Measurements from ENCODE around the gene ZNF324.
"Not testable (repeated sequence)": the region's sequence is repeated elsewhere in the genome, so short reads cannot be mapped to it uniquely, and the experiment has no call there.

ZNF324 gene

DNA sequence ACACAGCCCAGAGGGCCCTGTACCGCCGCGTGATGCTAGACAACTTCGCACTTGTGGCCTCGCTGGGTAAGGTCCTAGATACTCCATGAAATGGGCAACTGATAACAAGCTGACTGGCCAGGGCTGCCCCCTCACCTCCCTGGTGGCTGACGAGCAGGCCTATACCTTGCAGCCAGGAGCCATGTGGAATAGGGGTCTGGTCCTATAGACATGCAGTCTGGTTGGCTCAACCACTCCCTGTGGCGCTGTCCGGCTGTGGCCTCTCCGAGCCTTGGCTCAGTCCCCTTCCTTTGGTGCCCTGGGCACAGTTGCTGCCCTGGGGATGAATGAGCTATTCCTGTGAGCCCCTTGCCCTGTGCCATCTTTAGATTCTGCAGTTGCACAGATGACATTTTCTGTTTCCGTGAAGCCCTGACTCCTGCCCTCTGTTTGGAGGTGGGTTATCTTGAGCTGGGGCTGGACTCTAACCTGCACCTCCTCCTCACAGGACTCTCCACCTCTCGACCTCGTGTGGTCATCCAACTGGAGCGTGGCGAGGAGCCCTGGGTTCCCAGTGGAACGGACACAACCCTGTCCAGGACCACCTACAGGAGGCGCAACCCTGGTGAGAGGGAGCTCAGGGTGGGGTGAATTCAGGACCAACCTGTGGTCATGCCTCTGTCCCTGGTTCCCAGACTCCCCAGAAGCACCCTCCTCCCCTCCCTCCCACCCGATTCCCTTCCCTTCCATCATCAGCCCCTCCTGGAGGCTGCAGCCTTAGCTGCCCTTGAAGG is 2.5 kb downstream of the ZNF324 start:
- H3K4me3 ChIP-seq (ENCODE audit: low read length), result no peak overlapping the region
- DNase-seq (ENCODE audit: low read depth, low spot score), result no peak

DNA sequence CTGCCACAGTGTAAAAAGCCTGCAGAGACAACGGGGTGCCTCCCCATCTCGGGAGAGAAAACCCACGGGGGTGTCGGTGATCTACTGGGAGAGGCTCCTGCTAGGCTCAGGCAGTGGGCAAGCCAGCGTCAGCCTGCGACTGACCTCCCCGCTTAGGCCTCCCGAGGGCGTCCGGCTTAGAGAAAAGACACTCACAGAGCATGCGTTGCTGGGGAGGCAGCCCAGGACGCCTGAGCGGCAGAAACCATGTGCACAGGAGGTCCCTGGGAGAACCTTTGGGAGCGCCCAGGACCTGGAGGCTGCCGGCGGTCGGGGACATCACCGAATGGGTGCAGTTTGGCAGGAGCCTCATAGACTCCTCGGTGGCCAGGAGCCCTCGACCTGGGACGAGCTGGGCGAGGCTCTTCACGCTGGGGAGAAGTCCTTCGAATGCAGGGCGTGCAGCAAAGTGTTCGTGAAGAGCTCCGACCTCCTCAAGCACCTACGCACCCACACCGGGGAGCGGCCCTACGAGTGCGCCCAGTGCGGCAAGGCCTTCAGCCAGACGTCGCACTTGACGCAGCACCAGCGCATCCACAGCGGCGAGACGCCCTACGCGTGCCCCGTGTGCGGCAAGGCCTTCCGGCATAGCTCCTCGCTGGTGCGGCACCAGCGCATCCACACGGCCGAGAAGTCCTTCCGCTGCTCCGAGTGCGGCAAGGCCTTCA is 4.1 kb downstream of the ZNF324 start:
- not testable (repeated sequence) for H3K4me3 ChIP-seq (ENCODE audit: low read length); DNase-seq (ENCODE audit: low read depth, low spot score)

DNA sequence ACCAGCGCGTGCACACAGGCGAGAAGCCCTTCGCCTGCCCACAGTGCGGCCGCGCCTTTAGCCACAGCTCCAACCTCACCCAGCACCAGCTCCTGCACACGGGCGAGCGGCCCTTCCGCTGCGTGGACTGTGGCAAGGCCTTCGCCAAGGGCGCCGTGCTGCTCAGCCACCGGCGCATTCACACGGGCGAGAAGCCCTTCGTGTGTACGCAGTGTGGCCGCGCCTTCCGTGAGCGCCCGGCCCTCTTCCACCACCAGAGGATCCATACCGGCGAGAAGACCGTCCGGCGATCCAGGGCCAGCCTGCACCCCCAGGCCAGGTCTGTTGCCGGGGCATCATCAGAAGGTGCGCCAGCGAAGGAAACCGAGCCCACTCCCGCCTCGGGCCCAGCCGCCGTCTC is 4.9 kb downstream of the ZNF324 start:
- DNase-seq (ENCODE audit: low read depth, low spot score), result no peak
- H3K4me3 ChIP-seq (ENCODE audit: low read length), result no peak overlapping the region

DNA sequence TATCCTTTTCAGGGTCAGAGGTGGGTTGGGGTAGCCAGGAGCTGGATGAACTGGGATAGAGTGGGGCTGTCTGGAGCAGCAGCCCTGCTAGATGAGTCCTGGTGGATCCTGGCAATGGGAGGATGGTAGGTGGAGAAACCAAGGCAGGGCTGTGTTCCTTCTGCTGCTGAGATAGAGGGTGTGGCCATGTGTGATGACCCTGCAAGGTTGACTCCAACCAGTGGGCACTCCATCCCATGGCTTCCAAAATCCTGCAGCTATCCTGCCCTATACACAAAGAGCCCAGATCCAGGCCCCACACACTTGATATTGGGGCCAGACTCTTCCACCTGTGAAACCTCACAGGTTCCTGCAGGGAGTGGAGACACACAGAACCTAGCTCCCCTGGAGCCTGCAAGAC is 6.9 kb downstream of the ZNF324 start:
- H3K4me3 ChIP-seq (ENCODE audit: low read length), result no peak overlapping the region

DNA sequence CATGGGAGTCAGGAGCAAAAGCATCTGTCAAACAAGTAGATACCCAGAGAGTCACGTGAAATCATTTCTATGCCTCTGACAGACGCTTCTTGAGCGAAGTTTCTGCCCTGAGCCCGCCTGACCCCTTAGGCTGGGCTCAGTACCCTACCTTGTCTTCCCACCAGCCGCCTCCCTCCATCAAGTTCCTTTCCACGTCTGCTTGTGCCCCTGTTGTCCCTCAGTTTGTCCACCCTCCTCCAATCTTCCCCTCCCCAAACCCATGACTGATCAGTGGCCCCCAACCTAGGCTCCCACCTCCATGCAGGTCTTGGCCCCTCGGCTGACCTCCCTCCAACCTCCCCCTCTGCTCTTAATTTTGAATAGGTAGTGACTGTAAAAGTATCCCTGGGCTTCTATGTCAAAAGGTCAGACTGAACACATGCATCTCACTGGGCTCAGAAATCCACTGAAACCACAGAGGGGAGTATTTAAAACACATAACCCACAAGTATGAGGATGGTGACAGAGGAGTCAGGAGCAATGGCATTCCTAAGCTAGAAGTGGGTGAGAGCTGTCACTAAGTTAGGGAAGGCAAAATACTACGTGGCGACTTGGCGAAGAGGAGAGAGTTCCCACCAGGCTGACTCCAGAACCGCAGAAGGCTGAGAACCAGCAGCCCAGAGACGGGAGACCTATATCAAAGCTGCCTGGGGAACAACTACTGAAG is 7.6 kb downstream of the ZNF324 start:
- DNase-seq (ENCODE audit: low read depth, low spot score), result no peak
- peak overlapping the region; percentile 83 for H3K4me3 ChIP-seq (ENCODE audit: low read length)

More for the DNA sequence above, 6.9 kb downstream of the ZNF324 start:
- DNase-seq (ENCODE audit: low read depth, low spot score), result no peak

DNA sequence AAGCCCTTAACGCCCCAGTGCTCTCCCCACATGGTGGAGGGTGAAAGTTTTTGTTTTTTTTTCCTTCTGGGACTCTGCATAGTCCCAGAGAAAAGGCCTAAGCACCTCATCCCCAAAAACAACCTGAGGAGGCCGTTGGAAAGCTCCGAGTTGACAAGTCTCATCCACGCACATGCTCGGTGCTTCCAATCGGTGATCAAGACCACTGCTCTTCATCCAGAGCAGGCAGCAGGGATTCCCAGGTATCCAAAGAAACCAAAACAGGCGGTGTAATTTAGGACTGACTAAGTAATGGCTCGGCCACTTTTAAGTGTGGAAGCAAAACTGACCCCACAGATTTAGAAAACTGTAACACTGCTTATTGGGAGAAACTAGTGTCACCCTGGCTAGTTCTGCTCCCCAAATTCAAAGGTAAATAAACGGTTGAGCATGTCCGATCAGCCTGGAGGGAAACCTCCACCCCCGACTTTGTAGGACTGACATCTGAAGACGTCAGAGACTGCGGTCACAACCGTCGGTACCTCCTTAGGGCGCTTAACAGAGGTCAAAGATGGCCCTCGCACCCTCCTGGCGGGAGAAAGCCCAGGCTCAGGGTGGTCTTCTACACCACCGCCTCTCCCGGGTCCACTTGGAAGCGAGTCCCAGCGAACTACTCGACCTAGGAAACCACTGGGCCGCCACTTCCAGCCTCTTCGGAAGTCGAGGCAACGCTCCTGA is 8.3 kb downstream of the ZNF324 start:
- peak overlapping the region; percentile 83 for H3K4me3 ChIP-seq (ENCODE audit: low read length)
- DNase-seq (ENCODE audit: low read depth, low spot score), result no peak

DNA sequence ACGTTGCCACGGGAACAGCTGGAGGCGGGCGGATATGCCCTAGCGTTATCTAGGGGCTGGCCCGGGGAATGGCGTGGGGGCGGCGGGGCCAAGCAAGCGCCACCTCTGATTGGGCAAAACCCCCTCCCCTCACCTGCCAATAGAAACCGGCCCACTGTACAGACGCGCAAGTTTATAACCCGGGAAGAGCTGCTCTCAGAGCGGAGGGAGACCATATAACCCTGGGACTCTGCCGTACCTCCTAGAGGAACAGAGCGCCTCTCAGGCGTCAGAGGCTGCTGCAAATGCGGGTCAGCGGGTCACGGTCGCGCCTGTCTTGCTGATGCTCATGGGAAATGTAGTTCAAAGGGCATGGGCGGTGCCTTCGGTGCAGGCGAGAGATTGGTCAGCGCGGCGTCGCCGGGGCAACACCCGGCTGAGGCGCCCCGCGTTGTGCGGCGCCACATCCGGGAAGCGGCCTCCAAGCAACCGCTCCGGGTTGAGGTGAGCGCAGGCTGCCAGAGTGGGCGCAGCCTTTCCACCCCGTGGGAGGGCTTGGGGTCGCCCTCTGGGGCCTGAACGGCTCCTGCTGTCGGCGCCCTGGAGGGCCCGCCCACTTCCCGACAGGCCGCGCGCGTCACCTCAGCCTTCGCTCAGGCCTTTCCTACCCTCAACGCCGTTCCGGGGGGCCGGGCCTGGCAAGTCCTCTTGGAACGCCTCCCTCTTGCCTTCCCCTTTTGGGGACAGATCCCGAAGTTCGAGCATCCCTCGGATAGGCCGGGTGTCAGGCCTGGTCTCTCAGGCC is 9.0 kb downstream of the ZNF324 start, which contains the start of gene ZNF446:
ZNF446 (plus strand) TSS at position 639 of the 784 bp plus-strand sequence. CDS start 867 bp downstream, outside the sequence.
- H3K4me3 ChIP-seq (ENCODE audit: low read length), result peak within 1 kb of the TSS; percentile 83
- peak; percentile 99 for DNase-seq (ENCODE audit: low read depth, low spot score)

DNA sequence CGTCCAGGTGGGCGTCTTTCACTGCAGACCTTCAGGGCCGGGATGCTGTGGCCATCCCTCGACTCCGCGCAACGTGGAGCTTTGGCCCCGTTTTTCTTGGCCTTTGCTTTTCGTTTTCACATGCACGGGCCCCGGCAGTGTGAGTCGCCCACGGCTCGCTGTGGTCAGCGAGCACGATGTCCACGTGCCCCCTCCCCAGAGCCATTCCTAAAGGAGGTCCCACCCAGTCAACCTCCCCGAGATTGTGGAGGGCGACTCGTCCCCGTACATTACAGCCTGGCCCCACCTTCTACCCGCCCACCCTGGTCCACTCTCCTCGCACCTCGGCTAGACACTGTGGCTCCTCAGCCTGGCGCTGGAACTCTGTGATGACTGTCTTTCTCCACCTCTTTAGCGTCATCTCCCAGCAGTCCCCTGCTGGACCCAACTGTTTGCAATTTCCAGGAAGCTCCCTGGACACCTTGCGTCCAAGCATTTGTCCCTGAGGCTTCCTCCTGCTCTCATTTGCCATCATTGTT is 9.7 kb downstream of the ZNF324 start:
- peak overlapping the region; percentile 83 for H3K4me3 ChIP-seq (ENCODE audit: low read length)
- DNase-seq (ENCODE audit: low read depth, low spot score), result no peak

DNA sequence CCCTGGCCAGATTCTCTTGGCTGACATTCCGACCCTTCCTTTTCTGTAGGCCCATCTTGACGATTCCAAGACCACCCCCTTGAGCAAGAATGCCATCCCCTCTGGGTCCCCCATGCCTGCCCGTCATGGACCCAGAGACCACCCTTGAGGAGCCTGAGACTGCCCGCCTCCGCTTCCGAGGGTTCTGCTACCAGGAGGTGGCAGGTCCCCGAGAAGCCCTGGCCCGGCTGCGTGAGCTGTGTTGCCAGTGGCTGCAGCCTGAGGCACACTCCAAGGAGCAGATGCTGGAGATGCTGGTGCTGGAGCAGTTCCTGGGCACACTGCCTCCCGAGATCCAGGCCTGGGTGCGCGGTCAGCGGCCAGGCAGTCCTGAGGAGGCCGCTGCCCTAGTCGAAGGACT is 10.2 kb downstream of the ZNF324 start:
- H3K4me3 ChIP-seq (ENCODE audit: low read length), result peak overlapping the region; percentile 83
- DNase-seq (ENCODE audit: low read depth, low spot score), result no peak

DNA sequence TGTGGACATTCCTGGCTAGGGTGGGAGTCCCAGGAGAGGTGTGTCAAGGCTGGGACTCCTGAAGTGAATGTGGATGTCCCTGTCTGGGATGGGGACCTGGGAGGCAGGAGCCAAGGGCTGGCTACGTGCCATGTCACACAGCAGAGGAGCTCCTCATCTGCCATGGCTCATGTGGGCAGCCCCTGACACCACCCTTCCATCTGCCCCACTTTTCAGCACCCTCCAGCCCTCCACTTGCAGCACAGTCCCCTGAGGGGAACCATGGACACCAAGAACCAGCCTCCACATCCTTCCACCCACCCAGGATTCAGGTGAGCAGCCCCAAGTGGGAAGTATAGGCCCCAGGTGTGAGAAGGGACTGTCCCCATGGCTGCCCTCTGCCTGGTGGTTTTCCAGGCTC is 11.0 kb downstream of the ZNF324 start:
- DNase-seq (ENCODE audit: low read depth, low spot score), result no peak
- no peak overlapping the region for H3K4me3 ChIP-seq (ENCODE audit: low read length)

DNA sequence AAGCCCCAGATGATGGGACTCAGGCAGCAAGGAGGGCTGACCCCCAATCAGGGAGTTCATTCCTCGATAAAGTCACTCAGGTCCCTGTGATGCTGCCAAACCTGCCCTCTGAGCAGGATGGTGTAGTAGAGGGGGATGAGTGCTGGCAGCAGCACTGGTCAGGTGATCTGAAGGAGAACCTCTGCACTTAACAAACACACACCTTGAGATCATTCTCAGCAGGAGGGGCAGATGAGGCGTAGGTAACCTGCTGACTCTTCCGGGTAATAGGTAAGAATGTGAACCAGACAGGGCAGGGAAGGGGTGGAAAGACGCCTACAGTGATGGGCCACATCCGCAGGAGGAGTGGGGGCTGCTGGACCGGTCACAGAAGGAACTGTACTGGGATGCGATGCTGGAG is 12.4 kb downstream of the ZNF324 start:
- no peak overlapping the region for H3K4me3 ChIP-seq (ENCODE audit: low read length)
- no peak for DNase-seq (ENCODE audit: low read depth, low spot score)

DNA sequence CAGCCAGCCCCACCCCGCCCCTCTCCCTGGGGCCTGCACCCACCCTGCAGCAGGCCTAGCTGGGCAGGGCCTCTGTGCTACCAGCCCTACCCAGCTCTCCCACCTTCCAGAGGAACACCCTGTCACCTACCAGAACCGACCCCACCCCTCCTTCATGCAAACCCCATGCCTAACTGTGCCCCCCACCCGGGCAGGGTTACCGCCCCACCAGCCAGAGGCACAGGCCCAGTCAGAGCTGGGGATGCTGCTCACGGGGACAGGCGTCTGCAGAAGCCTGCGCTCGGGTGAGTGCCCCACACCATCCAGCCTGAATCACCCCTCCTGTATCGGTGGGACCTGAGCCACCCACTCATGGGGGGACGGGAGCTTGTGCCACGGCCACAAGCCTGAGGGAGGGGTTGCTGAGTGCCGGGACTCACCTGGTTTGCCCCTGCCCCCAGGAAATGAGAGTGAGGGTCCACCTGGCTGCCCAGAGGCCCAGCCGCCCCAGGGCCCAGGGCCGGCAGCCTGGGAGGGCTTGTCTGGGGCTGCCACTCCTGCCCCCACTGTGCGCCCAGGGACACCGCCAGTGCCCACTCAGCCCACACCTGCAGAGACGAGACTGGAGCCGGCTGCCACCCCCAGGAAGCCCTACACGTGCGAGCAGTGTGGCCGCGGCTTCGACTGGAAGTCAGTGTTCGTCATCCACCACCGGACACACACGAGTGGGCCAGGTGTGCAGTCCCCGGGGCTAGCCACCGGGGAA is 13.0 kb downstream of the ZNF324 start:
- H3K4me3 ChIP-seq (ENCODE audit: low read length), result no peak overlapping the region
- DNase-seq (ENCODE audit: low read depth, low spot score), result no peak

DNA sequence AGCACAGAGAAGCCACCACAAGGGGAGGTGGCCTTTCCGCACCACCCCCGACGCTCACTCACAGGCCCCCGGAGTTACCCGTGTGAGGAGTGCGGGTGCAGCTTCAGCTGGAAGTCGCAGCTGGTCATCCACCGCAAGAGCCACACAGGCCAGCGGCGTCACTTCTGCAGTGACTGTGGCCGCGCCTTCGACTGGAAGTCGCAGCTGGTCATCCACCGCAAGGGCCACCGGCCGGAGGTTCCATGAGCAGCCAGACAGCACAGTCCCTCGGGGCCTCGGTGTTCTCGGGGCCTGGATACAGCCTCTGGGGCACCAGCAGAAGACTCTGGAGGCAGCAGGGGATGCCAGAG is 13.6 kb downstream of the ZNF324 start:
- H3K4me3 ChIP-seq (ENCODE audit: low read length), result no peak overlapping the region
- no peak for DNase-seq (ENCODE audit: low read depth, low spot score)

DNA sequence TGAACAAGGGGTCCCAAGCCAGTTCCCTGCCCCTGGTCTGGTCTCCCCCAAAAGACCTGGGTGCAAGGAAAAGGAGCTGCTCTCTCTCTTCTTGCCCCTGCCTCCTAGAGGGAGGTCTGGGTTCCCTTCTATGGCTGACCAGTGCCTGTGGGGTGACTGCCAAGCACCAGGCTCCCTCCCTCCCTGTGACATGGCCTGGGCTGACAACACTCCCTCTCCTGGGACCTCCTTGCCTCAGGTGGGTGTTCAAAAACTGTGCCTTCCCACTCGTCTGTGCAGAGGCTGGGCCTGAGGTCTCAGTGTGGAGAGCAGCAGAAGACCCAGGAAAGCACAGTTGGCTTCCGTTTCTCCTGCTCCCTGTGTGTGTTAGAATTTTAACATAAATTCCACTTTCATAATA is 14.0 kb downstream of the ZNF324 start:
- H3K4me3 ChIP-seq (ENCODE audit: low read length), result no peak overlapping the region
- no peak for DNase-seq (ENCODE audit: low read depth, low spot score)

DNA sequence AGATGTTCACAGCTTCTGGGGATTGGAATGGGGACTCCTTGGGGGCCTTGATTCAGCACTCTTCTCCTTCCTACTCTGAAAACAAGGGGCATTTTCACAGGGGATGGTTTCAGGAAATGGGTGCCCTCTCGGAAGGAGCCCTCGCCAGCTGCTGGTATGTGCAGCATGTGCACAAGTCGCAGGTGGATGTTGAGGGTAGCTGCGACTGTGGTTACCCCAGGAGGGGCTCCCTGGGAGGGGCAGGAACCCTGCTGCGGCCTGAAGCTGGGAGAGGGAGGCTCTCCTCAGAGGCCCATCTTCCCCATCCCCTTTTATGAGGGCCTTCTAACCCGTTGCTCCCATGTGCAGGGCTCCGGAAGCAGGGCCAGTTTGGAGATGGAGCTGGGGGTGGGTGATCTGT is 15.5 kb downstream of the ZNF324 start:
- H3K4me3 ChIP-seq (ENCODE audit: low read length), result peak overlapping the region; percentile 11
- peak; percentile 65 for DNase-seq (ENCODE audit: low read depth, low spot score)

DNA sequence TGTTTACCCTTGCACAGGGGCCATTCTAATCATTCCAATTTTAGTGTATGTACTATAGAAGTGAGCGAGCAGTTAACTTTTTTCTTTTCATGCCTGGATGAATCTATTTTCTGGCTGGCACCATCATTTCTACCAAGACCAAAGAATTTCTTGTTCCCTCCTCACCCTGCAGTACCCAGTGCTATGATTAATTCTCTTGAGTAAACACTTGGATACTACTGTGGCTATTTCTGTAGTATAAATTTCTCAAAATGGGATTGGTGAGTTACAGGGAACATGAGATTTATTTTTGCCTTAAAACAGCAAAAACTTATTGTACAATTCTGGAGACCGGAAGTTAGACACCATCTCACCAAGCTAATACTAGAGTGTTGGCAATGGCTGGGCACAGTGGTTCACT is 16.9 kb downstream of the ZNF324 start:
- no peak overlapping the region for H3K4me3 ChIP-seq (ENCODE audit: low read length)
- DNase-seq (ENCODE audit: low read depth, low spot score), result no peak

DNA sequence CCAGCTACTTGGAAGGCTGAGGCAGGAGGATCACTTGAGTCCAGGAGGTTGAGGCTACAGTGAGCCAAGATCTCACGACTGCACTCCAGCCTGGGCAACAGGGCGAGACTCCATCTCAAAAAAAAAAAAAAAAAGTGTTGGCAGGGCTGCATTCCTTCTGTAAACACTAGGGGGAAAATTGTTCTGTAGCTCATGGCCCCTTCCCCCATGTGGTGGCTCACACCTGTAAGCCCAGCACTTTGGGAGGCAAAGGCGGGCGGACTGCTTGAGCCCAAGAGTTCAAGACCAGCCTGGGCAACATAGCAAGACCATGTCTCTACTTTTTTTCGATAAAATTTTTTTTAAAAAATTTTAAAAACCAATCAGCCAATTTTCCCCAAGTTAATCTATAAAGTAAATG is 17.5 kb downstream of the ZNF324 start:
- not testable (repeated sequence) for H3K4me3 ChIP-seq (ENCODE audit: low read length); DNase-seq (ENCODE audit: low read depth, low spot score)

DNA sequence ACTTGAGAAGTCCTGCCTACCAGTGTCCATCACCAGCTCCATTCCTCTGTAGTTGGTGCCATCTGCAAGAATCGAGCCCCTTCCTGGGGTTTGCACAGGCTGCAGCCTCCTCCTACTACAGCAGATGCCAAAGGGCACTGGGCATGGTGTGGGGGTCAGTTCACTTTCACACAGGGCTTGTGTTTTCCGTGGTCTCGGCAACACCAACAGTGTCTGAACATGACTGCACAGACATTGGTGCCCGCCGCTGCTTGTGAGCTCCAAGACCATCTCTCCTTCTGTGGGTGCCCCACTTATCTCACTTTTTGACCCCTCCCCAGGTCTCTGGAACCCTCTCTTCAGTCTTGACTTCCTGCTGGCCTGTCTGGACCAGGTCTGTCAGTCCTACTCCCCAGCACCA is 24.5 kb downstream of the ZNF324 start:
- no peak overlapping the region for H3K4me3 ChIP-seq (ENCODE audit: low read length)
- DNase-seq (ENCODE audit: low read depth, low spot score), result no peak

All from Jurkat, Clone E6-1 (cell line).